ENCODE data around the gene SYNE1.
"Not testable (repeated sequence)": the region's sequence is repeated elsewhere in the genome, so short reads cannot be mapped to it uniquely, and the experiment has no call there.

SYNE1 gene

GRCh38 chr6:152472325-152472724 is 164.8 kb downstream of the SYNE1 start:
- no peak for DNase-seq

DNA sequence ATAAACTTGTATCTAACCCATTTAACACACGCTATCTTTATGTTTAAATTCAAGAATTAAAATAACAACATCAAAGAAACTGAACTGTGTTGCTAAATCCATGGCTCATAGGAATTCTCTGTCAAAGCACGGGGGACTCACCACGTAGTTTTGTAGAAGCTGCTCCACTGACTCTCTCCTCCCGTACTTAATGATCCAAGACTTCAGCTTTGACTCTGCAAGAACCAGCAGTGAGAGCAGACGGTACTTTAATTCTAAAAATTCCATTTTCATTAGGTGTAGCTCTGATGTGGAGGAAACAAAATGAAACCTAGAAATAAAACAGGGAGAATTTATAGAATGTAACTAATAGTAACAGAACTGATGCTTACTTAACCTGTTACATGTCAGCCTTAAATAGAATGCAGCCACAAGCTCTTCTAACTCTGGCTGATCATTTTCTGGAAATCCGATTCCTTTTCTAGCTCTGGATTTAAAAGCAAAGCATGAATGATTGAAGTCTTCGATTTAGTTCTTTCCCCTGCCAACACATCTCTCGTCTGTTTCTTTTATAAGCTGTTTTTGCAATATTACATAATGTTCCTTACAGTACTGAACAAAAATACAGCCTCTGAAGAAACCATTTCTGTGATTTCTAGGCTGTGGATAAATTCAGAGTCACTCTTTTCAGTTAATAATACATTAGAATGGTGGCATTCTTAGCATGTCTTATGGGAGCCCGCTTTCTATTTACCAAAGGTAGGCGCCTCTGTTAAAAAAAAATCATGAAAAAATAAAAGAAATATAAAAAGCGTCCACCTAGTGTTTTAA is 165.5 kb downstream of the SYNE1 start:
- no peak for DNase-seq

DNA sequence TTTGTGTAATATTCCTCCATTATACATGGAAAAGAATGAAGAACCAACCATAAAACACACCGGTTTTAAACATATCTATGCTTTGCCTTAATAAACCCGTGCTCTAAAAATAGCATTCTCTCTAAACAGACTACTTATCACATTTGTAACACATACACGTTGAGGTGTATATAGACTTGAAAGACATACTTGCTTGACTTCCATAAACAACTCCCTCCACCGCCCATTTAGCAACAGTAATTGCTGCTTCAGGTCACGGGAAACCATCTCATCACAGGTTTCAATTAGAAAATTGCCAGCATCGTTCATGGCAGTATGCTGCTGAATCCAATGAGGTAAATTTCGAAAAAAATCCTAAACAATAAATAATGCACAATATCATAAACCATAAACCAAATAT is 174.0 kb downstream of the SYNE1 start:
- no peak for DNase-seq

- no peak for DNase-seq
Measured at GRCh38 chr6:152462716-152463115, 174.4 kb downstream of the SYNE1 start.

DNA sequence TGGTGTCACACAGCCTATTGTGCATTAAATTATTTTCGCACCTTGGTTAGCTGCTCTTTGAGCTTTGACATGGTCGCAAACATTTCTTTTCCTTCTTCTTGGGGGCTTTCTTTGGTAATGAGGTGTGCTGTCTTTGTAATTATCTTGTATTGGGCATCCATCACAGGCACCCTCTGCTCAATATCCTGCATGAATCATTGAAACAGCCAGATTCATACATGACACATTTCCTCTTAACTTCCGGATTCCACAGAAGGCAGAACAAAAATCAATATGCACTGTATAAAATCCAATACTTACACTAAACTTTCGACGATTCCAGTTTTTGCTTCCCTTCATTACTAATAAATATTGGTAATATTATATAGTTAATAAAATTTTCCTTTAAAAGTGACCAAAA is 175.6 kb downstream of the SYNE1 start:
- DNase-seq = no peak

DNA sequence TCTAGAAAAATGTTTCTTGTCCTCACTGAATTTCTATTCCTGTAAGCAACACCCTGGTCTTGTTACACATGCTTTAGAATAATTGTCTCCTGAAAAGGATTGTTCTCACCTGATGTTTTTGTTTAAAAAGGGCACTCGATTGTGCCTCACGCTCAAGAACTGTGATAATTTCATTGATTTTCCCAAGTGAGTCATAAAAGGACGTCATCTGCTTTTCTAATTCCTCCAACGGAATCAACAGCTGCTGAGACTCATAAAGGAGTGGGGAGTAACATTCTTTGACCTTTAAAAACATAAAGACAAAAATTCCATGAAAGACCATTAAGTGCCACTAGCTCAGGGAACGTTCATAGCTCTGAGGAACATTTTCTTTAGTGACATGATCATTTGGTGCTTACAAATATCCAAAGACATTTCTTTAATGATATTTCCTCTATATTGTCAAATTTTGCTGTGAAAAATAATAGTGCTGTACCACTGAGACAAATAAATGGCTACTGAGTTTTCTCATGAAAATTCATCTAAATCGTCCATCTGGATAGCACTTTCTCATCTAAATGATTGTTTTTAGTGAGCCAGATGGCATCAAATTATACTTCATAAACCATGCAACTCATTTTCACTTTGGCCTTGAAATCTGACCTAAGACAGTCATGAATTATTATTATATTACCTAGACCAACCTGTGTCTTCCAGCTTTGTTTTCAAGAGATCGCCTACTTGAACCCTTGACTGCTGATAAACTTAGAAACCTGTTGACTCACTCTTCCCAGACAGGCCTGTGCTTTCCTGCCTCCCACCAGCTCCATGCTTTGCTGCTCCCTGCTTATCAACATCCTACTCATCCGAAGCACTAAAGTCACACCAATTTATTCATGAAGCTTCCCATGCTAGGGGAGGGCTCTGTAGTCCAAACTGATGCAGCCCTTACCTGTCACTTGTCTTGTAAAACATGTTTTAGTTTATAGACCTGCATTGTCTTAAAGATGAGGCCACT is 178.2 kb downstream of the SYNE1 start:
- DNase-seq = no peak

DNA sequence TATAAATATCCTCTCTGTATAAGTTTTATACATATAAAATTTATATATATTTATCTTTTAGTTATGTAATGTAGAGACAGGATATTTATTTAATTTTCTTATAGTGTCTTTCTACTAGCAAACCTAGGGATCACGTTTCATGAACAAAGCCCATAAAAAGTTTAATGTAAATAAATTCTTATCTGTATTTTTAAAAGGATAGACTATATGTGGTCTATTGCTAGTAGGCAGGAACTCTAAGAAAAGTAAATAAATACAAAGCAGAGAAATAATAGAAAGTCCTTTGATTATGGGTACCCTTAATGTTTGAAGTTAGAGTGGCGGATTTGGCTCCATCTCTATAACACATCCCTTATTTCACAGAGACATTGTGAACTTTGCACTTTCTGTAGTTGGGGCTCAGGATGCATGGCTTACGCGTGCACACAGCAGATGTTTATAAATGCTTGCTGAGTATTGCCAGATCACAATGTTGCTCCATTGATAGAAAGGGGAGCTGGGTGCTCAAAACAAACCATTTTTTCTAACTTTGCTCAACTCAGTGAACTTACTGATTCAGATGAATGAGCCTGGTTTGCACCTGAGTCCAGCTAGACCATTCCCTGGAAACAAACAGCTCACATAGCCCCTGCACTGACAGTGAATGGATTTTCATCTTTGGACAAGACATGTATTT is 179.1 kb downstream of the SYNE1 start:
- no peak for DNase-seq

GRCh38 chr6:152454003-152454402 is 183.2 kb downstream of the SYNE1 start:
- DNase-seq = no peak

DNA sequence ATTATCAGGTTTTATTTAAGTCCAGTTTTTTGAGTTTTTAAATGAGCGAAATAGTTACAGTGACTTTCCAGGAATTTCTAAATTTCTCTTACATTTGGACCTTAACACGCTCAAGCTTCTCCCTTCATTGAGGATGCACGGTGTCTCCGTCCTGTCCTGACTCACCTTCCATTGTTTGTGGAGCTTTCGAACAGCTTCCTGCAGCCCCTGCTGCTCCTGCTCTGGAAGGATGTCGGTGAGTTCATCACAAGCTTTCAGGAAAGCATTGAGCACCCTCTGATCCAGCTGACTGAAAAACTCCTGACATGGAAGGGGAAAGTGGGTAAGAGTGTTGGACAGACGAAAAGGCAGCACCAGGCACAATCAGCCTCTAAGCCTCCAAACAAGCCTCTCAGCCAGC is 183.7 kb downstream of the SYNE1 start:
- no peak for DNase-seq

GRCh38 chr6:152452639-152453038 is 184.5 kb downstream of the SYNE1 start:
- DNase-seq = no peak

DNA sequence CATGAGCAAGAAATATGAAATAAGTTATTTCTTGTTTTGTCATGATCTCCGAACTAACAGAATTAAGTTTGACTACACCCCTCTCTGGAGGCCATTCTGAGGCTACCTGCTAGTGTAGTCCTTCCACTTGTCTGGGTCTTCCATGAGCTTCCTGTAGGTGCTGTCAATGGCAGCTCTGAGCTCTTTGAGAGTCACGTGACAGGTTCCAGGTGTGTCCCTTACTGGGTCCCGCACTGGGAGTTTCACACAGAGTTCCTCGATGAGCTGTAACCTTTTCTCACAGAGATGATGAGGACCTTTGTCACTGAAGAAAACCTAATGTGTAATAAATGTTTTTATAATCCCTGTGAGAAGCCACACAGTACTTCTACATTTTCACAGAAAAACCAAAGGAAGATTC is 186.6 kb downstream of the SYNE1 start:
- DNase-seq = no peak

DNA sequence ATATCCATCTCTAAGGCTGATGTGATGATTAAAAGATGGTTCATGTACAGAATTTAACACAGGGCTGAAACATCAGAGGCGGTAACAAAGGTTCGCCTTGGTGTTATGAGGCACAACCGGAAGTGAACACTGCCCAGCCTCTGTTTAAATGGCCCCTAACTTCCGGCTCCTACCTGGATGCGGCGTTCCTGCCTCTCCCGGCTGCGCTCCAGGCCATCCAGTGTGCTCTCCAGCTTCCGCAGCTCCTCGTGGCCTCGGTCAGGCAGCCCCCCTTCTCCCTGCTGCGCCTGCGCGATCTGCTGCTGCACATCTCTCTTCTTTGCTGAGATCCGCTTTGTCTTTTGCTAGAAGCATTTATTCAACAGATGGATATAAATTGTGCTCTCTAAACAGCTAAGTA is 195.3 kb downstream of the SYNE1 start:
- no peak for DNase-seq

GRCh38 chr6:152435816-152436215 is 201.3 kb downstream of the SYNE1 start:
- no peak for DNase-seq

DNA sequence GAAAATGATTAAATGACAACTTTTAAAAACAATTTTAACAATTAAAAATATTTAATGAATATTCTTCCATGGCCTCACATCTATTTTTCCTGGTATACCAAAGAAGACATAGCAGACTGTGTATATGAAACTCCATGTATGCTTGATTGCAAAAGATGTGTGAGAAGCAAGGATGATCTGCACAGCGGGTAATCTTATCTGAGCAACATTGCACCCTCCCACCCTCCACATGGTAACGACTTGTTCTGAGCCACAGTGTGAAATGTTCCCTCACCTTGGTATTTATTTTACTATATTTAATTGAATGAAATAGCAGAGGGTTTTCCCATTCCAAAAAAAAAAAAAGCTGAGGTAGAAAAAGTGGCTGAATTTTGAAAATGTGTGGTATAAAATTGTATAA is 204.4 kb downstream of the SYNE1 start:
- DNase-seq = no peak

GRCh38 chr6:152428126-152428525 is 209.0 kb downstream of the SYNE1 start:
- no peak for DNase-seq

- no peak for DNase-seq
Measured at GRCh38 chr6:152426276-152426675, 210.9 kb downstream of the SYNE1 start.

GRCh38 chr6:152423216-152424103 is 213.7 kb downstream of the SYNE1 start:
- DNase-seq = no peak

GRCh38 chr6:152421496-152421895 is 215.7 kb downstream of the SYNE1 start:
- DNase-seq = not testable (repeated sequence)

DNA sequence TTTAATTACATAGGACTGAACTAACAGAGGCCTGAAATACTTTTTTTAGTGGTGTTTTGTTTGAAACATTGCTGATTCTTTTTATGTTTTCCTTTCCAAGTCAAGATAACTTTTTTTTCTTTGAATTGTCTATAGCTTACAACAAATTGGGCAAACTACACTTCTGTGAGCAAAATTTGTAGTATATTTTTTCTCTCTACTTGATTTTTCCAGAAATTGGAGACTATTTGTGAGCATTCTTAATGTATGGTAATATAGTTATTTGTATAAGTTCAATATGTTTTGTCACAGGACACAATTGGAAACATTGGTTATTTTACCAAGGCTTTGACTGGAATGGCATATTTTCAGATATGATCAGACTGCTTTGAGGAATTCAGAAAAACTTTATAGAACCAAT is 216.5 kb downstream of the SYNE1 start:
- DNase-seq = no peak

DNA sequence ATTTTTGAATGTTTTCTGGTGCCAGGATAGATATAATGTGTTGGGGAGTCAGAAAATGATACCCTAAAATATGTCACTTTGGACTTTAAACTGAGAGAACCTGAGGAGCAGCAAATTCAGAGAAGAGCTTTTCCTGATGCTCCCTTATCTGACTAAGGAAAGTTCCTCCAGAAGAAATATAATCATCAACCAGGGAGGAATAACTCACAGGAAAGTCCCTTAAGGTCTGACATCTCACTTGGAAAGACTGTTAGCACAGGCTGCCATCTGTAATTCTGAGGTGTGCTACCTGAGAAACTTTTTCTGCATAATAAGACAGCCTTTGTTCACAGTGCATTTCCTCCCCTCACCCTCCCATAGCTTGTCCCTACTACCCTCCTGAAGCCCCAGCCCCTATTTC is 218.6 kb downstream of the SYNE1 start:
- no peak for DNase-seq

GRCh38 chr6:152416652-152417051 is 220.5 kb downstream of the SYNE1 start:
- no peak for DNase-seq

DNA sequence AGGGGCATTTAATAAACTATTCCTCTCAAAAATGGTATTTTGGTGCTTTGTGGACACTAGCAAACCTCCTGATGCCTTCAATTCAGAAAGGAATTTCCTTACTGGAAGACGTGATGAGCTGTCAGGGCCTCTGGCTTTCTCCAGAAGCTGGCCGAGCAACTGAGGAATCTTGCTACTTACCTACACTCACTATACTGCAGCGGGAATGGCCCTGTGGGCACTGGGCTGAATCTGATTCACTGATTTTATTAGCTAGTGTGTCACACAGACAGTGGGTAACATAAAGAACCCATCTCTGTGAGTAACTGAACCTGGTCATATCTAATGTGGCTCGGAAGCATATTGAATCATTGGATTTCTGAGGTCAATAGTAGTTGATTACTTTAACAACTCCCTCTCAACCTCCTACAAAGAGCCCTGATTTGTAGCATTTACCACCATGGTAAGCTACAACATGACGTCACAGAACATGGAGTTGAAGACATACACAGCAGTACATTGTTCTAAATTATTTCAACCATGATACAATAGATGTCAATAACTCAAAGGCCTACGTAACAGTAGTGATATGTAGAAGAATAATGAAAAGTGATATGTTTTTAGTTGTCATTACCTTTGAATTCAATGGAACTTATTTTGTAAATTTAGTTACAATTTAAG is 232.1 kb downstream of the SYNE1 start:
- no peak for DNase-seq
